H1 (cell line): ENCODE data around the gene LHPP. TPM values are rescaled to one million over a fixed set of nuclear protein-coding genes. Genes with fewer than 3 reads are reported as not detected.

Source experiments
- CTCF ChIA-PET: fragments of 300-600 bp; sonication (Branson Sonifier 250); formaldehyde crosslinking; loops from one replicate; lab custom pipeline; 2021; ENCODE audit not compliant: partially characterized antibody; lab: Charles Lee
- POLR2A ChIA-PET: fragments of 300-600 bp; sonication (Branson Sonifier 250); formaldehyde crosslinking; loops from one replicate; lab custom pipeline; 2021; ENCODE audit warnings: inconsistent platforms; ENCODE audit not compliant: partially characterized antibody; lab: Charles Lee
- DNase-seq, 2 experiments: peaks; one replicate each; pipeline versions ENCODE4 v3.0.0 to v3.0.0-alpha.2; 2010 to 2022; ENCODE audit warnings: low spot score in 2 of 2, low read depth in 1 of 2, mixed read lengths in 1 of 2
- FAIRE-seq: peaks from 2 replicates; lab custom pipeline; 2011; peaks lifted over from hg19 to GRCh38; lab: Jason Lieb, UNC
- H2AFZ ChIP-seq: 2 replicates; pipeline ENCODE4 v1.8.1; 2012; ENCODE audit warnings: low read length, inconsistent platforms
- H2AK5ac ChIP-seq: 2 replicates; pipeline ENCODE4 v1.6.1; 2013; ENCODE audit warnings: low read depth, low read length
- H2BK120ac ChIP-seq: replicated peaks from 2 replicates; pipeline ENCODE3; 2013; ENCODE audit warnings: low read depth, low read length, inconsistent platforms
- H2BK12ac ChIP-seq: 2 replicates; pipeline ENCODE4 v1.6.1; 2013; ENCODE audit warnings: low read depth, low read length
- H2BK15ac ChIP-seq: 2 replicates; pipeline ENCODE4 v1.6.1; 2013; ENCODE audit warnings: low read length
- H2BK20ac ChIP-seq: 2 replicates; pipeline ENCODE4 v1.6.1; 2013; ENCODE audit warnings: low read length
- H2BK5ac ChIP-seq: 2 replicates; pipeline ENCODE4 v1.6.1; 2013; ENCODE audit warnings: low read depth, low read length
- H3K14ac ChIP-seq: 2 replicates; pipeline ENCODE4 v1.6.1; 2013; ENCODE audit warnings: inconsistent platforms; ENCODE audit not compliant: insufficient read length
- H3K18ac ChIP-seq: 2 replicates; pipeline ENCODE4 v1.6.1; 2013; ENCODE audit warnings: low read length; ENCODE audit errors: extremely low read depth
- H3K23ac ChIP-seq: 2 replicates; pipeline ENCODE4 v1.6.1; 2013; ENCODE audit warnings: inconsistent platforms; ENCODE audit not compliant: insufficient read length
- H3K23me2 ChIP-seq: 2 replicates; pipeline ENCODE4 v1.6.1; 2013; ENCODE audit warnings: low read depth, low read length
- H3K27ac ChIP-seq: 2 replicates; pipeline ENCODE4 v1.6.1; 2011; ENCODE audit warnings: low read depth, low read length, inconsistent platforms
- H3K27me3 ChIP-seq, 4 experiments: replicated peaks in 1 of 4; 1 replicate in 1 of 4; 2 replicates in 3 of 4; pipeline versions ENCODE4 v1.6.1 to v1.8.1; 2011 to 2013; ENCODE audit warnings: low read length in 3 of 4, mild to moderate bottlenecking in 3 of 4, inconsistent platforms in 2 of 4, mixed read lengths in 2 of 4, moderate library complexity in 1 of 4; ENCODE audit not compliant: control insufficient read depth in 3 of 4, insufficient read depth in 3 of 4; ENCODE audit errors: extremely low read depth in 1 of 4
- H3K36me3 ChIP-seq, 4 experiments: 2 replicates each; pipeline versions ENCODE4 v1.6.1 to v1.8.1; 2011 to 2013; ENCODE audit warnings: mild to moderate bottlenecking in 4 of 4, low read length in 3 of 4, moderate library complexity in 2 of 4, control low read depth in 1 of 4, inconsistent platforms in 1 of 4; ENCODE audit not compliant: insufficient read depth in 4 of 4, control insufficient read depth in 2 of 4
- H3K4ac ChIP-seq: replicated peaks from 2 replicates; pipeline ENCODE3; 2013; ENCODE audit warnings: low read length, low read depth, mixed read lengths, inconsistent platforms; ENCODE audit not compliant: insufficient read length
- H3K4me1 ChIP-seq, 4 experiments: replicated peaks in 1 of 4; 1 replicate in 1 of 4; 2 replicates in 3 of 4; pipeline versions ENCODE4 v1.6.1 to v1.8.1; 2011 to 2013; ENCODE audit warnings: low read length in 3 of 4, inconsistent platforms in 2 of 4, mixed read lengths in 1 of 4; ENCODE audit not compliant: insufficient read depth in 4 of 4, control insufficient read depth in 3 of 4
- H3K4me2 ChIP-seq, 2 experiments: 2 replicates each; pipeline versions ENCODE4 v1.6.1 to v1.8.1; 2011 to 2013; ENCODE audit warnings: low read depth in 2 of 2, low read length in 2 of 2, control low read depth in 1 of 2, inconsistent platforms in 1 of 2, mild to moderate bottlenecking in 1 of 2; ENCODE audit not compliant: insufficient read depth in 1 of 2
- H3K4me3 ChIP-seq, 4 experiments: fragments of 200-600, 300-600 bp in 1 of 4; sonication (generic), shearing (Covaris generic), sonication (Bioruptor Twin) in 1 of 4; 2 replicates each; pipeline versions ENCODE4 v1.5.1 to v1.8.1; 2011 to 2016; ENCODE audit warnings: low read length in 4 of 4, low read depth in 3 of 4, control low read depth in 2 of 4, inconsistent platforms in 2 of 4, mild to moderate bottlenecking in 2 of 4, mixed read lengths in 1 of 4, moderate library complexity in 1 of 4; ENCODE audit not compliant: insufficient read depth in 2 of 4; ENCODE audit errors: extremely low read depth in 1 of 4
- H3K56ac ChIP-seq: replicated peaks from 2 replicates; pipeline ENCODE3; 2013; ENCODE audit warnings: low read depth, mild to moderate bottlenecking, mixed read lengths, low read length, inconsistent platforms; ENCODE audit not compliant: insufficient read length
- H3K79me1 ChIP-seq: 2 replicates; pipeline ENCODE4 v1.6.1; 2013; ENCODE audit warnings: low read depth, low read length, control low read depth
- H3K79me2 ChIP-seq, 2 experiments: 2 replicates each; pipeline versions ENCODE4 v1.6.1 to v1.8.1; 2012 to 2013; ENCODE audit warnings: low read length in 2 of 2, mild to moderate bottlenecking in 2 of 2, inconsistent platforms in 1 of 2; ENCODE audit not compliant: insufficient read depth in 2 of 2, control insufficient read depth in 1 of 2
- H3K9ac ChIP-seq, 4 experiments: replicated peaks in 1 of 4; 1 replicate in 1 of 4; 2 replicates in 3 of 4; pipeline versions ENCODE4 v1.6.1 to v1.8.1; 2011 to 2013; ENCODE audit warnings: low read depth in 3 of 4, low read length in 3 of 4, control low read depth in 2 of 4, mild to moderate bottlenecking in 2 of 4, moderate library complexity in 2 of 4, inconsistent platforms in 1 of 4; ENCODE audit errors: extremely low read depth in 1 of 4
- H3K9me3 ChIP-seq, 2 experiments: 2 replicates each; pipeline versions ENCODE4 v1.6.1 to v1.8.1; 2012 to 2013; ENCODE audit warnings: mild to moderate bottlenecking in 2 of 2, moderate library complexity in 2 of 2, control low read depth in 1 of 2, inconsistent platforms in 1 of 2, low read depth in 1 of 2, low read length in 1 of 2, mixed read lengths in 1 of 2; ENCODE audit not compliant: insufficient read depth in 2 of 2
- H4K20me1 ChIP-seq, 2 experiments: replicated peaks in 1 of 2; 2 replicates each; pipeline versions ENCODE3 to v1.8.1; 2011 to 2013; ENCODE audit warnings: inconsistent platforms in 2 of 2, low read length in 2 of 2, mild to moderate bottlenecking in 1 of 2; ENCODE audit not compliant: insufficient read depth in 2 of 2, control insufficient read depth in 1 of 2
- H4K5ac ChIP-seq: 2 replicates; pipeline ENCODE4 v1.6.1; 2013; ENCODE audit warnings: low read length, low read depth, mixed read lengths, inconsistent platforms; ENCODE audit not compliant: insufficient read length
- H4K8ac ChIP-seq: 2 replicates; pipeline ENCODE4 v1.8.0; 2013; ENCODE audit warnings: mild to moderate bottlenecking, moderate library complexity, low read length, inconsistent platforms; ENCODE audit not compliant: insufficient read depth; ENCODE audit errors: extremely low read depth
- H4K91ac ChIP-seq: replicated peaks from 2 replicates; pipeline ENCODE3; 2013; ENCODE audit warnings: low read length, mixed read lengths, inconsistent platforms; ENCODE audit not compliant: insufficient read length
- BRCA1 ChIP-seq: IDR thresholded peaks from 2 replicates; pipeline ENCODE4 v1.6.1; 2012; ENCODE audit warnings: low read depth, low read length, improper control_type of control experiment
- CREB1 ChIP-seq: IDR thresholded peaks from 2 replicates; pipeline ENCODE4 v1.6.1; 2012; ENCODE audit warnings: inconsistent platforms
- EP300 ChIP-seq, 2 experiments: IDR thresholded peaks; 1 replicate in 1 of 2; 2 replicates in 1 of 2; pipeline ENCODE4 v1.6.1; 2011 to 2012; ENCODE audit warnings: low read depth in 2 of 2, low read length in 2 of 2, mild to moderate bottlenecking in 2 of 2, borderline replicate concordance in 1 of 2, inconsistent platforms in 1 of 2, moderate library complexity in 1 of 2
- PHF8 ChIP-seq: fragments of 200-600 bp; sonication (generic); conservative IDR thresholded peaks from 2 replicates; pipeline ENCODE4 v1.7.1; 2012; ENCODE audit warnings: low read depth, mild to moderate bottlenecking, inconsistent platforms, low read length, moderate library complexity
- POLR2AphosphoS5 ChIP-seq: IDR thresholded peaks from 2 replicates; pipeline ENCODE4 v1.6.1; 2011; ENCODE audit warnings: low read depth, low read length
- USF2 ChIP-seq: IDR thresholded peaks from 2 replicates; pipeline ENCODE4 v1.6.1; 2011; ENCODE audit warnings: low read length, improper control_type of control experiment
- WGBS, 2 experiments: shearing (Covaris generic) in 1 of 2; methylation state at CpG; one replicate each; pipeline versions ENCODE4 v1.1.6 to v1.1.7; 2013 to 2015; ENCODE audit warnings: low lambda C conversion rate in 2 of 2, mixed read lengths in 2 of 2, inconsistent platforms in 1 of 2, low coverage in 1 of 2, missing lambda C conversion rate in 1 of 2; ENCODE audit not compliant: insufficient replicate concordance in 2 of 2, insufficient coverage in 1 of 2, insufficient read length in 1 of 2; ENCODE audit errors: extremely low coverage in 1 of 2, missing lambda C conversion rate in 1 of 2; 5-methylcytosine and 5-hydroxymethylcytosine counted together
- polyA plus RNA-seq, 7 experiments: library from polyadenylated mRNA; depleted of rRNA in 3 of 7; stranded (reverse) in 5 of 7; unstranded in 2 of 7; fragments of >200 nt in 5 of 7; fragments of 200-250 nt in 2 of 7; gene quantifications; 1 replicate in 5 of 7; 2 replicates in 1 of 7; 4 replicates in 1 of 7; pipeline versions ENCODE4 v1.2.1 to v1.2.3, GENCODE V29; 2011 to 2013; ENCODE audit warnings: missing spikeins in 2 of 7, mixed read lengths in 2 of 7
- total RNA-seq: library from RNA; stranded (reverse); fragmentation: NEBNext Ultra II Directional; extraction: Animal tissue kit (Norgen Biotek cat#: 25700); gene quantifications from 2 replicates; pipeline ENCODE4 v1.2.1, GENCODE V29; 2021

LHPP gene
- total and polyA plus RNA-seq, 2 of the 8 experiments (the other 6 are each of a cell fraction or from before 2014, with no cell fraction given), result 26.0 to 45.0 TPM

GRCh38 chr10:124470544-124471434 is 9.2 kb downstream of the LHPP start:
- Histone ChIP-seq H2BK120ac (peak overlapping the region; percentile 96), H2BK20ac (peak overlapping the region; percentile 95), H3K18ac (peak overlapping the region; percentile 75; the same call in 1 of the 2 replicates), H3K79me2 (peaks cover 0 to 15% of the 10 kb centered on the region in 2 experiments; a peak in 2 of 4 replicates), H4K8ac (peak overlapping the region; percentile 22), H3K4me2 (peak overlapping the region; percentile 48 to 62), H3K23me2 (no peaks in the 10 kb centered on the region), H3K4me3 (peak overlapping the region in 1 of 4 experiments; percentile 29; a peak in 1 of 8 replicates), H3K27me3 (no peaks in the 10 kb centered on the region), H2BK12ac (peak overlapping the region; percentile 61; the same call in 1 of the 2 replicates), H3K9me3 (no peaks in the 10 kb centered on the region), H3K56ac (peak overlapping the region; percentile 4), H3K23ac (no peak overlapping the region), H3K36me3 (0 out of 8 replicates have a peak, but pooled peaks cover 0 to 3% (median 0%) of the 10 kb centered on the region in 4 experiments), H4K20me1 (no peaks in the 10 kb centered on the region), H2AK5ac (peak overlapping the region; percentile 4; the same call in 1 of the 2 replicates), H3K14ac (no peak overlapping the region), H2BK15ac (no peak overlapping the region), H3K9ac (peak overlapping the region in 2 of 4 experiments; percentile 12 to 25; a peak in 2 of 7 replicates), H3K27ac (peak overlapping the region; percentile 65; the same call in 1 of the 2 replicates), H4K91ac (peak overlapping the region; percentile 95), H4K5ac (peak overlapping the region; percentile 69), H3K4me1 (peaks cover 19 to 44% (median 32%) of the 10 kb centered on the region in 4 experiments), H2AFZ (no peak overlapping the region), H3K4ac (peak overlapping the region; percentile 98), H3K79me1 (peaks cover 3% of the 10 kb centered on the region), H2BK5ac (peak overlapping the region; percentile 94)
- WGBS, 2 experiments, result 76% methylated on average over 12 of the region's 13 CpGs; no CpG with 5 or more reads in 1 of the 2 experiments
- DNase-seq (no peak), FAIRE-seq (peak; percentile 13)
- ChIA-PET POLR2A (interaction anchor here (1.1 to 2.9 kb wide), 3 partner anchors 11 to 52 kb away, joined by 3 to 8 read pairs (median 5); partner anchors contain the start of gene OAT), CTCF (interaction anchor here (1.0 kb wide), 1 partner anchor 12 kb away, joined by 5 read pairs; no protein-coding TSS in a partner anchor)
- TF ChIP-seq POLR2AphosphoS5, result no peak
- TF ChIP-seq BRCA1, result no peak
- TF ChIP-seq PHF8, result no peak
- TF ChIP-seq USF2, result no peak
- no peak for TF ChIP-seq CREB1
- no peak for TF ChIP-seq EP300 (IDR thresholded peaks at IDR 0.05; ENCODE audit: borderline replicate concordance in 1 of 2, low read depth in 2 of 2, low read length in 2 of 2)
